Endodermal cell (in vitro differentiated cells): Measurements from ENCODE around the gene VPS13D. TPM values are rescaled to one million over a fixed set of nuclear protein-coding genes. Genes with fewer than 3 reads are reported as not detected.

Source experiments
- DNase-seq: peaks from one replicate; pipeline ENCODE4 v3.0.0-alpha.2; 2017
- H3K27ac ChIP-seq: 2 replicates; pipeline ENCODE4 v1.5.1; 2013; ENCODE audit warnings: mild to moderate bottlenecking, low read depth, low read length, moderate library complexity
- H3K27me3 ChIP-seq: 2 replicates; pipeline ENCODE4 v1.6.1; 2013; ENCODE audit warnings: mild to moderate bottlenecking, low read length, moderate library complexity; ENCODE audit not compliant: insufficient read depth, control insufficient read depth, poor library complexity, severe bottlenecking
- H3K36me3 ChIP-seq: 2 replicates; pipeline ENCODE4 v1.7.0; 2013; ENCODE audit warnings: mild to moderate bottlenecking, low read length, moderate library complexity; ENCODE audit not compliant: control insufficient read depth, insufficient read depth
- H3K4me1 ChIP-seq: one replicate; pipeline ENCODE4 v1.7.0; 2013; ENCODE audit warnings: low read length; ENCODE audit not compliant: control insufficient read depth, insufficient read depth
- H3K4me3 ChIP-seq: 2 replicates; pipeline ENCODE4 v1.5.1; 2013; ENCODE audit warnings: mild to moderate bottlenecking, low read length, moderate library complexity
- H3K9ac ChIP-seq: 2 replicates; pipeline ENCODE4 v1.6.1; 2013; ENCODE audit warnings: mild to moderate bottlenecking, low read length, moderate library complexity; ENCODE audit not compliant: poor library complexity, severe bottlenecking; ENCODE audit errors: extremely low read depth
- H3K9me3 ChIP-seq: 2 replicates; pipeline ENCODE4 v1.6.1; 2013; ENCODE audit warnings: mild to moderate bottlenecking, low read length, moderate library complexity; ENCODE audit not compliant: control insufficient read depth
- H3K27ac Mint-ChIP-seq: 2 replicates; pipeline ENCODE4 v1.8.0; 2020; ENCODE audit warnings: mixed read lengths
- H3K27me3 Mint-ChIP-seq: 2 replicates; pipeline ENCODE4 v1.8.0; 2021; ENCODE audit warnings: mild to moderate bottlenecking, mixed read lengths; ENCODE audit not compliant: insufficient read depth
- H3K36me3 Mint-ChIP-seq: 2 replicates; pipeline ENCODE4 v1.8.0; 2020; ENCODE audit warnings: low read depth, mixed read lengths
- H3K4me1 Mint-ChIP-seq: 2 replicates; pipeline ENCODE4 v1.8.0; 2020; ENCODE audit warnings: mixed read lengths
- H3K4me3 Mint-ChIP-seq: 2 replicates; pipeline ENCODE4 v1.8.0; 2020; ENCODE audit warnings: mild to moderate bottlenecking, moderate library complexity, mixed read lengths
- H3K9me3 Mint-ChIP-seq: 2 replicates; pipeline ENCODE4 v1.8.0; 2020; ENCODE audit warnings: mild to moderate bottlenecking, mixed read lengths
- WGBS, 2 experiments: methylation state at CpG; one replicate each; pipeline versions ENCODE4 v1.1.5 to v1.1.7; 2013; ENCODE audit warnings: missing lambda C conversion rate in 2 of 2, mixed read lengths in 1 of 2; ENCODE audit not compliant: insufficient coverage in 1 of 2, insufficient read length in 1 of 2; 5-methylcytosine and 5-hydroxymethylcytosine counted together
- total RNA-seq, 2 donors: library from RNA; stranded (reverse); fragmentation: NEBNext Ultra II Directional in 1 of 2; extraction: Animal tissue kit (Norgen Biotek cat#: 25700) in 1 of 2; gene quantifications; 2 replicates in 1 of 2; 3 replicates in 1 of 2; pipeline ENCODE4 v1.2.1, GENCODE V29; 2021
- TF ChIP-seq, protein P1 (sequence below): fragments of 200-600 bp; sonication (generic); conservative IDR thresholded peaks from 2 replicates; pipeline ENCODE4 v1.5.0; 2021; ENCODE audit warnings: antibody characterized with exemption, mild to moderate bottlenecking

Gene VPS13D
- total RNA-seq, 2 donors from 2014 or later: 32.5 to 36.7 TPM

DNA sequence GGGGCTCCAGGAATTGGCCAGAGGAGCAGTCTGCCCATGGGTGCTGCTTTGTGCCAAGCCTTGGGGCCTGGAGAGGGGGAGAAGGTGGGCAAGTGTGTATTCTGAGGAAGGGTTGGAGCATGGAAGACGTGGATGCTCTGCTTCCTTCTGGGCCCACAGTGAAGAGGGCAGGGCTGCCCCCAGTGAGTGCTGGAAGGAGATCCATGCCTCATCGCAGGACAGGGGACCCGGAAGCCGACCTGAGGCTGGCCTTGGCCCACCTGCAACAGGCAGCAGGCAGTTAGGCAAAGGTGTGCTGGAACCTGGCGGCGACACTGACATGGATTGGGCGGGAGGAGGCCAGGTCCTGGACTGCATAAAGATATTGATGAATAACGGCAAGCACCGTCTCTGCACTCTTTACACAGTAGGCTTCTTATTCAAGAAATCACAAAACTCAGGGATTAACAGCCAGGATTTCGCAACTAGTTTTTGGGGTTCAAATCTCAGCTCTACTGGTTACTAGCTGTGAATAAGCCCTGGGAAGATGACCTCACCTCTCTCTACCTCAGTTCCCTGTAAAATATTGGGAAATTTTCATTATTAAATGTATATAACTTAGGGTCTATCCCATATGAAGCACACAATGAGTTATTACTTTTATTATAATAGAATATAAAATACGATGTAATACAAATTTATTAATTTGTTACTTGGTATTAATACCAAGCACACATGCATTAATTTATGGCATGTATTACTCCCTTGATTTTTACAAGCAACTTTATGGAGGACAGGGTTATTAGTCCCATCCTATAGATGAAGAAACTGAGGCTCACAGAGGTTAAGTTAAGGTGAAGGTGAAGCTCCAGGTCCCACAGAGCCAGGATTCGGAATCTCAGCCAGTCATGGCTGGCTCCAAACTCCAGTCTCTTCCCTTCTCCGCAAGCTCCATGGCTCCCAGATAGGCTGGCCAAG lies 325.9 kb downstream of the VPS13D start:
- no peak overlapping the region for H3K27ac ChIP-seq
- no peaks in the 10 kb centered on the region for H3K27me3 ChIP-seq
- peaks cover 3% of the 10 kb centered on the region for H3K27me3 Mint-ChIP-seq
- no peaks in the 10 kb centered on the region for H3K36me3 Mint-ChIP-seq
- DNase-seq: no peak
- H3K4me1 Mint-ChIP-seq: peaks cover 2% of the 10 kb centered on the region
- 91 to 93% methylated on average over 10 to 12 of the region's 13 CpGs for WGBS, 2 experiments
- peaks cover 16% of the 10 kb centered on the region for H3K9me3 Mint-ChIP-seq
- H3K4me3 ChIP-seq: no peak overlapping the region
- no peak overlapping the region for H3K4me3 Mint-ChIP-seq
- H3K4me1 ChIP-seq: no peaks in the 10 kb centered on the region
- H3K9ac ChIP-seq: no peak overlapping the region
- TF ChIP-seq, protein P1, sequence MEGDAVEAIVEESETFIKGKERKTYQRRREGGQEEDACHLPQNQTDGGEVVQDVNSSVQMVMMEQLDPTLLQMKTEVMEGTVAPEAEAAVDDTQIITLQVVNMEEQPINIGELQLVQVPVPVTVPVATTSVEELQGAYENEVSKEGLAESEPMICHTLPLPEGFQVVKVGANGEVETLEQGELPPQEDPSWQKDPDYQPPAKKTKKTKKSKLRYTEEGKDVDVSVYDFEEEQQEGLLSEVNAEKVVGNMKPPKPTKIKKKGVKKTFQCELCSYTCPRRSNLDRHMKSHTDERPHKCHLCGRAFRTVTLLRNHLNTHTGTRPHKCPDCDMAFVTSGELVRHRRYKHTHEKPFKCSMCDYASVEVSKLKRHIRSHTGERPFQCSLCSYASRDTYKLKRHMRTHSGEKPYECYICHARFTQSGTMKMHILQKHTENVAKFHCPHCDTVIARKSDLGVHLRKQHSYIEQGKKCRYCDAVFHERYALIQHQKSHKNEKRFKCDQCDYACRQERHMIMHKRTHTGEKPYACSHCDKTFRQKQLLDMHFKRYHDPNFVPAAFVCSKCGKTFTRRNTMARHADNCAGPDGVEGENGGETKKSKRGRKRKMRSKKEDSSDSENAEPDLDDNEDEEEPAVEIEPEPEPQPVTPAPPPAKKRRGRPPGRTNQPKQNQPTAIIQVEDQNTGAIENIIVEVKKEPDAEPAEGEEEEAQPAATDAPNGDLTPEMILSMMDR: no peak
- H3K27ac Mint-ChIP-seq: no peak overlapping the region
- no peaks in the 10 kb centered on the region for H3K36me3 ChIP-seq
- peaks cover 5% of the 10 kb centered on the region for H3K9me3 ChIP-seq

DNA sequence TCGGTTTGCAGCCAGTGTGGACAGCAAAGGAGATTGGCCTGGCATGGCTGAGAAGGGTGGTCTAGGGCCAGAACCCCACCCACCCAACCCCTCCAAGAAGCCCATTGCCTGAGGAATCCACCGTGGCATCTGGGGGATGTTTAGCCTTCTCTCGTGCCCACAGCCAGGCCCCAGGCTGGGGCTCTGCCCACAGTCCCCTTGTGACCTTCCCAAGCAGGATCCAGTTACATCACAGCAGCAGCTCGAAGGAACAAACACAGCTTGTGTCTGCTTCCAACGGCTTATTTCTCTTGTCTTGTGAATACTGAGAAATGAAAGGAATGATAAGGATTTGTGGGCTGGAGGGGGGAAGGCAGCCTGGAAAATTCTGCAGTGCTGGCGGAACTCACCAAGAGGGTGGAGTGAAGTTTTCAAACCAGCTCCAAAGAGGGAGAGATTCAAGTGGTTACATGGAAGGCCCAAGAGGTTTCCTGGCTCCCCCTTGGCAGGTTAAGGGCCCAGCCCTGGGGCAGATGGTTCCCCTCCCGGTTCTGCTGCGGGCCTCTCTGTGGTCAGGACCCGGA lies 326.6 kb downstream of the VPS13D start:
- peaks cover 3% of the 10 kb centered on the region for H3K27me3 Mint-ChIP-seq
- H3K27me3 ChIP-seq: no peaks in the 10 kb centered on the region
- H3K36me3 Mint-ChIP-seq: no peaks in the 10 kb centered on the region
- H3K36me3 ChIP-seq: no peaks in the 10 kb centered on the region
- H3K4me1 ChIP-seq: no peaks in the 10 kb centered on the region
- WGBS, 2 experiments: 45 to 74% methylated on average over 5 to 9 of the region's 9 CpGs
- H3K4me3 ChIP-seq: no peak overlapping the region
- peaks cover 2% of the 10 kb centered on the region for H3K4me1 Mint-ChIP-seq
- peaks cover 5% of the 10 kb centered on the region for H3K9me3 ChIP-seq
- H3K9ac ChIP-seq: no peak overlapping the region
- H3K9me3 Mint-ChIP-seq: peaks cover 16% of the 10 kb centered on the region
- peak; percentile 57 for DNase-seq
- no peak overlapping the region for H3K4me3 Mint-ChIP-seq
- no peak overlapping the region for H3K27ac ChIP-seq
- H3K27ac Mint-ChIP-seq: no peak overlapping the region
- TF ChIP-seq, protein P1: no peak

DNA sequence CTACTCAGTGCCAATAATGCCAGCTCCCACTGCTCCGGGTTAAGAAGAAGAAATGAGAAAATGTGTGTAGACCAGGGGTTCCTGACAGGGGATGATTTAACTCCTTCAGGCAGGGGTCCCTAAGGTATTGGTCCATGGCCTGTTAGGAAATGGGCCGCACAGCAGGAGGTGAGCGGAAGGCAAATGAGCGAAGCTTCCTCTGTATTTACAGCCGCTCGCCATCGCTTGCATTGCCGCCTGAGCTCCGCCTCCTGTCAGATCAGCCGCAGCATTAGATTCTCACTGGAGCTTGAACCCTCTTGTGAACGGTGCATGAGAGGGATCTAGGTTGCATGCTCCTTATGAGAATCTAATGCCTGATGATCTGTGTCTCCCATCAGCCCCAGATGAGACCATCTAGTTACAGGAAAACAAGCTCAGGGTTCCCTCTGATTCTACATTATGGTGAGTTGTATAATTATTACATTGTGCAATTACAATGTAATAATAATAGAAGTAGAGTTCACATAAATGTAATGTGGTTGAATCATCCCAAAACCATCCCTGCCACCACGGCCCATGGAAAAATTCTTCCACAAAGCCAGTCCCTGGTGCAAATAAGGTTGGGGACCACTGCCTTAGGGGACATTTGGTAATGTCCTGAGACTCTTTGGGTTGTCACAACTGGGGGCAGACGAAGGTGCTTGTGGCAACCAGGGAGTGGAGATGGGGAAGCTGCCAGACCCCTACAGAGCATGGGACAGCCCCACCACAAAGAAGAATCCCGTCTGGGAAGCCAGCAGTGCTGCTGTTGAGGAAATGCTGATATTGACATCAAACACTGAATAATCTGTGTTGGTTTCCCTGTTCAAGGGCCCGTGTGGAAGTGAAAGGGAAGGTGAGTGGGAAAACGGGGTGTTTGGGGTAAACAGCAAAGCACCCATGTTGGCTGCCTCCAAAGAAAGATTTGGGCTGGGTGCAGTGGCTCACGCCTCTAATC lies 327.4 kb downstream of the VPS13D start:
- Histone ChIP-seq H3K9me3 (peaks cover 5% of the 10 kb centered on the region), H3K27ac (no peak overlapping the region), H3K9ac (no peak overlapping the region), H3K4me3 (no peak overlapping the region), H3K36me3 (no peaks in the 10 kb centered on the region), H3K27me3 (no peaks in the 10 kb centered on the region), H3K4me1 (no peaks in the 10 kb centered on the region)
- Mint-ChIP-seq H3K36me3 (no peaks in the 10 kb centered on the region), H3K27me3 (peaks cover 3% of the 10 kb centered on the region), H3K4me1 (peaks cover 2% of the 10 kb centered on the region), H3K9me3 (peaks cover 21% of the 10 kb centered on the region), H3K27ac (no peak overlapping the region), H3K4me3 (no peak overlapping the region)
- WGBS, 2 experiments: 90 to 92% methylated on average over 16 to 17 of the region's 17 CpGs
- DNase-seq: no peak
- TF ChIP-seq, protein P1: no peak
